NK-92 (cell line): Measurements from ENCODE around the gene HIF1A.
A peak's percentile ranks its signal among the peaks of the same experiment; 100 is the strongest.
"Not testable (repeated sequence)": the region's sequence is repeated elsewhere in the genome, so short reads cannot be mapped to it uniquely, and the experiment has no call there.

Experiments
- DNase-seq: peaks from one replicate; lab custom pipeline; 2025; ENCODE audit not compliant: unreplicated experiment; lab: John Stamatoyannopoulos, UW

Gene HIF1A

DNA sequence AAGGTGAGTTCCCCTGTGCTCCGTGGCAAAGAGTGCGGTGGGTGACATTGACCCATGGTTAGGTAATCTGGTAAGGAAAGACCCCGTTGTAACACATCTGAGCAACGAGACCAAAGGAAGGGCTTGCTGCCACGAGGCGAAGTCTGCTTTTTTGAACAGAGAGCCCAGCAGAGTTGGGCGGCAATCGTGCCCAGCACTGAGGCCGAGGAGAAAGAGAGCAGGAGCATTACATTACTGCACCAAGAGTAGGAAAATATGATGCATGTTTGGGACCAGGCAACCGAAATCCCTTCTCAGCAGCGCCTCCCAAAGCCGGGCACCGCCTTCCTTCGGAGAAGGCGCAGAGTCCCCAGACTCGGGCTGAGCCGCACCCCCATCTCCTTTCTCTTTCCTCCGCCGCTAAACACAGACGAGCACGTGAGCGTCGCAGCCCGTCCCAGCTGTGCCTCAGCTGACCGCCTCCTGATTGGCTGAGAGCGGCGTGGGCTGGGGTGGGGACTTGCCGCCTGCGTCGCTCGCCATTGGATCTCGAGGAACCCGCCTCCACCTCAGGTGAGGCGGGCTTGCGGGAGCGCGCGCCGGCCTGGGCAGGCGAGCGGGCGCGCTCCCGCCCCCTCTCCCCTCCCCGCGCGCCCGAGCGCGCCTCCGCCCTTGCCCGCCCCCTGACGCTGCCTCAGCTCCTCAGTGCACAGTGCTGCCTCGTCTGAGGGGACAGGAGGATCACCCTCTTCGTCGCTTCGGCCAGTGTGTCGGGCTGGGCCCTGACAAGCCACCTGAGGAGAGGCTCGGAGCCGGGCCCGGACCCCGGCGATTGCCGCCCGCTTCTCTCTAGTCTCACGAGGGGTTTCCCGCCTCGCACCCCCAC, at the start of gene HIF1A:
TSS of gene HIF1A (plus strand) at position 684 of the 865 bp plus-strand sequence. CDS start 292 bp downstream, outside the sequence.
- peak; percentile 92 for DNase-seq

DNA sequence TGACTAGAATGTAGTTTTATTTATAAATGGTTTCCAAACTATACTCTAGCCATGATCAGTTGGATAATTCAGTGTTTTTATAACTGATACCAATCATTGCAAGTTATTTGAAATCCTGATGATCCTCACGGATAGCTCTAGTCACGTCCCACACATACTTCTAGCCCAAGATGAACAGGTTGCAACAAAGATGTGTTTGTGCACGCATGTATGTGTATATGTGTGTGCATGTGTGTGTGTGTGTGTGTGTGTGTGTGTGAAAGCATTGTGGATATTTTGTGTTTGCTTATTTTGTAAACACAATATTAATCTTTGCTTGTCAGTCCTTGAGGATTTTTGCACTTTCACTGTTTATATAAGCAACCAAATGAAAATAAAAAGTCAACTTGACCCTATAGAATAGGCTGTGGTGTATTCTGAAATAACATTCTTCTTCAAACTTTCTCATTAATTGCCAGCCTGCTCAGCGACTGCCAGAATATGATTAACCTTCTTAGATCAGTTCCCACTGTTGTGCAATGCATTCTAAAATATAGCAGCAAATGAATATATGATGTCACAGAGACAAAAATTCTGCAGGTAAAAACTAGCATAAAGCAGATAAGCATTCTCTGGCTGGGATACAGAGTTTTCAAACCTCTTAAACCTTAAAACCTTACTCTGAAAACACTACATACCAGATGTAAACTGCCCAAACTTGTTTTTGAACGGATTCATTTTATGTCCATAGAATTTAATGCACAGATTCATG, 48.8 kb upstream of the HIF1A start:
- no peak for DNase-seq

DNA sequence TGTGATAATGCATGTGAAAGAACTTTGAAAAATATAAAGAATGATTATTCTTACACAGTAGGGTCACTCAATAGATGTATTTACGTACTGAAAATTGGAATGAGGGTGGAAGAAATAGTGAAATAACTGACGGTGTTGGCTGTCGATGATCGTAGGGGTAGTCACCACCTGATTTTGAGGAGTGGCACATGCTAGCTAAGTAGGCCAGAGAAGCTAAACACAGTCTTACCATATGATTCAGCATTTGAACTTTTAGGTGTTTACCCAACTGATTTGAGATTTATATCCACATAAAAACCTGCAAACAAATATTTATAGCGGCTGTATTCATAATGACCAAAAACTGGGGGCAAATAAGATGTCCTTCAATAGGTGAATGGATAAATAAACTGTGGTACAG, 47.6 kb upstream of the HIF1A start:
- DNase-seq = no peak

DNA sequence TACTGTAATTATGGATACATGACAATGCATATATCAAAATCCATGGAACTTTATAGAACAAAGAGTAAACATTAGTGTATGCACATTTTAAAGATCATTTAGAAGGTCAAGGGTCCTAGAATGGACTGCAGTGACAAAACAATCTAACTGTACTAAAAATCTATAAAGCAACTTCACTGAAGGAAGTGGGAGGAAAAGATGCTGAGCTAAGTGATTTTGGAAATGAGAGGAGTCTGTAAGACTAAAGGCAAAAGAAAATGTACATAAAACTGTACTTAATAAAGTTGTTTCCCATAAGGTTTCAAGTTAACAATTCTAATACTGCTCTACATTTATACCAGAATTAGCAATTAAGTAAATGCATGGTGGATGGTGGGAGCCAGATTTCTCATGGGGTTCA, 46.9 kb upstream of the HIF1A start:
- DNase-seq = no peak

DNA sequence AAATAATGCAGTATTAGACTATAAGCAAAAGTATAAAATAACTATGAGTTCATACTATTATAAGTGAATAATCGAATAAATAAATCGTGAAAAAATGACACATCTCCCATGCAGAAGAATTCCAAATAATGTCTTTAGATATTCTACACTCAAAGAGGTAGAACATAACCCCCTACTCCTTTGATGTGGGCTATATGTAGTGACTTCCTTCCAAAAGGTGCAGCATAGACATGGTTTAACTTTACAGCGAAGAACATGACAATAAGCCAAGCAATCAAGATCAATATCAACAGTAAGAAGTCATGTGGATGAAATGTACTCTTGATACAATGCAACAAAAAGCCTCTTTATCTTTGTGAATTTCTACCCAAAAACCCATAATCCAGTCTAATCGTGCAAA, 46.0 kb upstream of the HIF1A start:
- DNase-seq = no peak

DNA sequence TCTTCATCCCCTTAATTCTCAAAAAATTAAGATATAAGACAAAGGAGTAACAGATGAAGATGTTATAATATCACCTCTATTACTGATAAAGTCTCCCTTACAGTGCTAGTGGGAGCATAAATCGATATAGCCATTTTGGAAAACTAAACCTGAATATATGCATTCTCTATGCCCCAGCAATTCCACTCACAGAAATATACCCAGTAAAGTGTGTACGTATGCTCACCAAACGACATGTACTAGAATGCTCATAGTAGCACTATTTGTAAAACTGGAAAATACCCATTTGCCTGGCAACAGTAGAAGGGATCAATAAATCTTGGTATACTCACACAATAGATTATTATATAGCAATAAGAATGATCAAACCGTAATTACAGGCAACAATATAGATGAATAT, 44.0 kb upstream of the HIF1A start:
- DNase-seq = no peak

DNA sequence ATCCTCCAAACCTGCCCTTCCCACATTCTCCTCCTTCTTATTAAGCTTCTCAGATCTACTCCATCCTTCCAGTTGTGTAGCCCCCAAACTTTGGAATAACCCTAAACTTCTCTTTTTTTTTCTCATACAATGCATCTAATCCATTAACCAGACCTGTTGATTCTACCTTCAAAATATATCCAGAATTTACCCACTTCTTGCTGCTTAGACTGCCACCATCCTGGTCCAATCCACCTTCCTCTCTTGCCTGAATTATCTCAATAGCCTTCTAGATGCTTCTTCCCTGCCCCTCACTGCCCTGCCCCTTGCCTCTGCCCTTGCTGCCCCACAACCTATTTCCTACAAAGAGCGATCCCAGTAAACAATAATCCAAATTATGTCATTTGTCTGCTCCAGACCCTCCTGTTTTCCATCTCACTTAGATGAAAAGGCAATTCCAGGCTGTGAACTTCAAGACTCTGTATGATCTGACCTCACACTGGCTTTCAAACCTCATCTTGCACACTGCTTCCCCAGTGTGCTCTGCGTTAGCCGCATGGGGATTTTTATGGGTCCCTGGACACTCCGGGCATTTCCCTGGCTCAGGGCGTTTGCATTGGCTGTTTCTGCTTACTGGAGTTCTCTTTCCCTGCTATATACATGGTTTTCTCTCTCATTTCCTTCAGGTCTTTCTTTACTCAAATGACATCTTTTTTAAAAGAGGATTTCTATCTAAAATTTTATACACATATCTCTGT, 42.6 kb upstream of the HIF1A start:
- no peak for DNase-seq

DNA sequence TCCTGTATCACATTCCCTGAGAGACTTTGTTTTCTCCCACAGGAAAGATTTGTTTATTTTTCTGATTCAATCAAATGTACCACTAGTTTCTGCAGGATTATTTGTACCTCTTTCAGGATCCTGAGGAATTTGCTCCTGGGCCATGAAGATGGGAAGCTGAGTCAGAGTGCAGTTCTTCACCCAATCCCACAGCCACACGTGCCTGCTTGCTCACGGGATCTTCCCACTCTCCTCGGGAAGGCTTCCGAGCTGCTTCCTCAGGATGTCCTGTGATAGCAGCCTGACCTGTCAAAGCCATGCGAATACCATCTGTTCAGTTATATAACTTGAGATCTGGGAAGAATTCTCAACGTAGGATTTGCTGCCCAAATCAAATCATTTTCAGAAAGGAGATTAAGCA, 41.8 kb upstream of the HIF1A start:
- no peak for DNase-seq

DNA sequence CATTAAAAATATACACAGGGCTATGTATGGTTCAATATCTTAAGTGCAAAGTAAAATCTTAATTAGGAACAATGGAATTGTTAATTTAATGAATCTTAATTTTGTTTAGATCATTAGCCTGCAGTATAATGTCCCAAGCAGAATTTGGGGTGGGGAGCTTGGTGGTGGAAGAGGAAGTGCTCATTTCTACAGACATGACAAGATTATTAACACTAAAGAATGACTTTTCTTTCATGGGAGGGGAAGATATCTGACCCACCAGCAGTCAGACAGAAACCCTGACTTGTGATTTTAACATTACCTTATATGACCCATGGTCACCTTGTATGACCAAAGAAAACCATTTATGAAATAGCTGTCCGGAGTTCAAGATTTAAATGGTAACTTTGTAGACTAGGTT, 41.3 kb upstream of the HIF1A start:
- no peak for DNase-seq

DNA sequence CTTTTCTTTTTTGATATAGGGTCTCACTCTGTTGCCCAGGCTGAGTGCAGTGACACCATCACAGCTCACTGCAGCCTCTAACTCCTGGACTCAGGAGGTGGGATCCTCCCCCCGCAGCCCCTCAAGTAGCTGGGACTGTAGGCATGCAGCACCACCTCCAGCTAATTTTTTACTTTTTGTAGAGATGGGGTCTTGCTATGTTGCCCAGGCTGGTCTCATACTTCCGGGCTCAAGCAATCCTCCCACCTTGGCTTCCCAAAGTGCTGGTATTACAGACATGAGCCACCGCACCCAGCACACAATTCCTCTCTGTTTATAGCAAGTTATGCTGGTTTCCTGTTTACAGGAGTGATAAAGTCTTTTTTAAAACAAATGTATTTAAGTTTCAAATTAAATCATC, 39.5 kb upstream of the HIF1A start:
- no peak for DNase-seq

DNA sequence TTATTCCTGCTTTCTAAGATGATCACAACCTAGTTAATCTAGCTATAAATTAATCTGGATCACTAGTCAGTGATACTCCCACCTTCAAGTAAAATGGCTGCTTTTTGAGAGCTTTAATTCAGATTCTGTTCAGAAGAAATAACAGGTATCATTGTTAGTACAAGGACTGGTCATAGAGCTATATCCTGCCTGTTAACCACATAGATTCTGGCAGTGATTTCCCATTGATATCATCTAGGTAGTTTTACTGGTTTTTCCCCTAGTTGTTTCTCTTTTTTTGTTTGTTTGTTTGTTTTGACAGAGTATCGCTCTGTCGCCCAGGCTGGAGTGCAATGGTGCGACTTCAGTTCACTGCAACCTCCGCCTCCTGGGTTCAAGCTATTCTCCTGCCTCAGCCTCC, 39.0 kb upstream of the HIF1A start:
- no peak for DNase-seq

DNA sequence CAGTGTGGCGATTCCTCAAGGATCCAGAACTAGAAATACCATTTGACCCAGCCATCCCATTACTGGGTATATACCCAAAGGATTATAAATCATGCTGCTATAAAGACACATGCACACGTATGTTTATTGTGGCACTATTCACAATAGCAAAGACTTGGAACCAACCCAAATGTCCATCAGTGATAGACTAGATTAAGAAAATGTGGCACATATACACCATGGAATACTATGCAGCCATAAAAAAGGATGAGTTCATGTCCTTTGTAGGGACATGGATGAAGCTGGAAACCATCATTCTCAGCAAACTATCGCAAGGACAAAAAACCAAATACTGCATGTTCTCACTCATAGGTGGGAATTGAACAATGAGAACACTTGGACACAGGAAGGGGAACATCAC, 37.2 kb upstream of the HIF1A start:
- not testable (repeated sequence) for DNase-seq

DNA sequence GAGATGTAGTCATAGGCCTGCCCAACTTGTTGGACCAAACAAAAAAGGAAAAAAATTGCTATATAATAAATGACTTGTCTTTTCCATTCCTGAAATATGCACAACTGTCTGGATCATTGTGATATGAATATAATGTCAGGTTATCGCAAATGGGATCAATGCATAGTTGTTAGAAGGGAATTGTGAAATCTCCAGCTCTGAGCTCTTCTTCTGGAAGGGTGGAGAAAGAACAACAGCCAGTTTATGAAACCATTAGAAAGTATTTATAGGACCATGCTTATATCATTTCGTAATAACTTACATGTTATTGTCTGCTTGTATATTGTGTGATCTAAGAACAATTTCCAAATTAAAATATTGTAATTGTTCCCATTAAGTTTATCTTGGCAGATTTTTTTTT, 35.7 kb upstream of the HIF1A start:
- no peak for DNase-seq

DNA sequence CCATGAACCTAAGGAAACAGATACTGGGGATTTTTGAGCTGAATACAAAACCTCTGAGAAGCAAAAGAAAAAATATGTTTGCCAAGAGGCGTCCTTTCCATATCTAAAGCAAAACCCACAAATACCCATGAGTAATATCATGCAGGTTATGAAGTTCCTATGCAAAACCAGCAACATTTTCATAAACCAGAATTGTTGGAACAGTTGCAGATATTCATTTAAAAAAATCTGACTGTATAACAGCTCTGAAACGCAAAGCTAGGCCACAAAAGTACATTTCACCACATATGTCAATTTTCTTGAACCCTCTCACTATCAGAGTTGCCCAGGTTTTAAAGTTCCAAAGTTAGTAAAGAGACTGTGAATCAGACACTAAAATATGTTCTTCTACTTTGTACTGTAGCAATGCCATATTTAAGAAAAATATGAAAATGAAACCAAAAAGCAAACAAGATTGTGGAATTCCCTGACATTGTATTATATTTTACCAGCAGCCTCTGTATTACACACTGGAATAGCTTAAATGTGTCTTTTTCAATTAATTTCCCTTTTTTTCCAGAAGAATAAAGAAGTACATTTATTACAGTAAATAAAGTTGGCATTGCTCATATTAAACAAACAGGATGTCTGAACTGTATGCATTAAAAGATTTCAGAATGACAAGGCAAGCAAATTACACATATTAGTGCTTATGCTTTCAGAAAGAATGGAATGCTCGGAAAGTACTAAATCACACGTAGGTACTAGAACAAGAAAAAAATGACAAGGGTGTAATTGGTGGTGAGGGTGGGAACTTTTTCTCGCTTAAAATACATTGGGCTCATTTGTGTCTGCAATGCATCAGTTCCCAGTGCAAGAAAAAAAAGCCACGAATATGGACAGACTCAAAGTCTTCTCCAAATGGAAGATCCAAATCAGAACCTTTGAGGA, 33.6 kb upstream of the HIF1A start:
- DNase-seq = no peak

DNA sequence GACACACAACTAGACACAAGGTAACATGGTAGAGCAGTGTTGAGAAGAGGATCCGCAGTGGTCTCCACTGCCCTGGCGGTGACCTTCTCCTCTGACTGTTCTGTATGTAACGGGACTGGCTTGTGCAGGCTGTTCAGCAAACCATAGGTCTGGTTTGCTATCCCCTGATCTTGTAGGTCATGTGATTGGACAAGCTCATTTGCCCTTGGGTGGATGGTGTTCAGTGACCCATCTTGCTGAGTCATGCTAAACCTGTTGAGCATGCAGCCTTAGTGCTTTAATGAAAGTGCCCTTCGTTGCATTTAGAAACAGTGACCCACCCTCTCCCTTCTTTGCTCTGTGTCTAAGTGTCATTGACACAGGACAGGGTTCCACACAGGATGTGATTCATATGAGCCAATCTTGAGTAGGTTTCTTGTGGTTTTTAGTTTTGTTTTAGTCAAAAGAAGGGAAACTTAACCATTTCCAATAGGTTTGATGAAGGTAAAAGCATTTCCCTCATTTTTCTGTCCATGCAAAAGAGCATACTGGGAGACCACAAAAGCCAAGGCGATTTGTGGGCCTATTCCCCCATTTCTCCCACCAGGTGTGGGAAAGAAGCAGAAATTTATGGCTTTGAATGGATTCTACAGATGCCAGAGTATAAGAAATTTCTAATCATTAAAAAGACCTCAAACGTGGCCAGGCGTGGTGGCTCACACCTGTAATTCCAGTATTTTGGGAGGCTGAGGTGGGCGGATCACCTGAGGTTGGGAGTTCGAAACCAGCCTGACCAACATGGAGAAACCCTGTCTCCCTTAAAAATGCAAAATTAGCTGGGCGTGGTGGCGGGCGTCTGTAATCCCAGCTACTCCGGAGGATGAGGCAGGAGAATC, 32.6 kb upstream of the HIF1A start:
- peak; percentile 30 for DNase-seq

DNA sequence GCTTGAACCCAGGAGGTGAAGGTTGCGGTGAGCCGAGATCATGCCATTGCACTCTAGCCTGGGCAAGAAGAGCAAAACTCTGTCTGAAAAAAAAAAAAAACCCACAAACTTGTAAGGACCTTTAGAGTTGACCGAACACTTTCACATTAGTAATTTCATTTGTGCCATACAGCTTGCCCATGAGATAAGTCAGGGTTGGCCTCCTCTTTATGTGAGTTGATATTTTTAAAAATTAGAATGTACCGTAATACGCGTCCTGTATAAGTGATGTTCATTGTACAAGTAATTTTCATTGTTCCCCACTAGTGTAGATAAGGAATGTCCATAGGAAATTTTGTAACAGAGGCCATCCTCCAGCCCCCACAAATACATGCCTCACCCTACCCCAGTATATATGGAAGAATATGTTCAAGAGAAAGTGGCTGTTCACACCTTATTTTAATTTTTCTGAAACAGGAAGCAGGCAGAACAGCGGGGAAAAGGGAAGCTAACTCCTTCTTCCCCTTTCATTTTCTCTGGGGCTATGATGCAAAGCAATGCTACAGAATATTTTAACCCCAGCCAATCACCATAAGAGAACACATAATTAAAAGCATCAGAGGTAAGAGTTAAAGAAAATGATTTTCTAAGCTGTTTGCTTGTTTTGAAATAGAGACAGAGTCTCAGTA, 31.9 kb upstream of the HIF1A start:
- DNase-seq = no peak

DNA sequence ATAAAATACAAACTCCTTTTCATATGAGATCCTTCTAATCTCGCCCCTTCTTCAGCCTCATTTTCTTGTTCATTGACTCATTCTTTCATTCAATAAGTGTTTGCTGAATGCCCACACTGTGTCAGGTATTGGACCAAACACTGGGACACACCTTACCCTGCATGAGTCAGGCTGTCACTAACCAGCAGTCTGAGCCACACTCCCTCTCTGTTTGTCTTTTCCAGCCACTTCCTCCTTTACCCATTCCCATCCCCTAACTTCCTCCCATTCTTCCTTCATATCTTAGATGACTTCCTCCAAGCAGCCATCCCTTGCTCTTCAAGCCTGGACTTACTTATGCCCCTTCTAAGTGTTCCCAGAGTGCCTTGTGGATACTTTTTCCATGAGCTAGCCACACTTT, 27.0 kb upstream of the HIF1A start:
- no peak for DNase-seq

DNA sequence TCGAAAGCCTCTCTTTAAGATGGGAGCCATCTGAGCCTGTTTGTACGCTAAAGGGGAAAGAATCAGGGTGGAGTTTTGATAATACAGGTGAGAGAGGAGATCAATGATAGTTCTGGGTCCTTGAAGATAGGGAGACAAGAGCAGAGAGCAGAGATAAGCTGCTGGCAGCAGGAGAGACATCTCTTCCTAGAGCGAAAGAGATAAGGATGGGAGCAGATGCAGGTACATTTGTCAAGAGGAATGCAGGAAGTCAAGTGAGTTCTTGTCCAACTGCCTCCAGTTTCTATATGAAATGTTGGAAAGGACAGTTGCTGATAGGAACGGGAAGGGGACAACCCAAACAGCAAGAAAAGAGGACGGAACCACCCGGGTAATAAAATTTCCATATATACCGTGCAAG, 24.7 kb upstream of the HIF1A start:
- DNase-seq = no peak

DNA sequence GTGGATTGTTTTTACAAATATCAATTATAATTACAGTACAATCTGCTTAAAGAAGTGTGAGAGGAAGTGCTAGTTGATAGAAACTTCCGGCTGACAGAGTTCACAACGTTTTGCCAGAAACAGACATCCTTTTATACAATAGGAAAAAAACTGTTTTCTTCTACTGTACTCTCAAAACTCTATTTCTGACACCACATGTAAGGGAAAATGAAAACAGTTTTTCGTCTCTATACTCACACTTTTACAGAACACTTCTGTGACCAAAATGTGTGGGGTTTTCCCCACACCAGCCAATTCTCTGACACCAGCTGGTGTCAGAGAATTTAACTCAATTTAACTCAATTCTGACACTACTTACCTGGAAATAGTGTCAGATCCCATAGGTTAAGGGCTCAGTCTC, 24.2 kb upstream of the HIF1A start:
- DNase-seq = no peak
